ENCODE measurements around the gene ZIC5.

- no peak for TF ChIP-seq RAD51 (IDR thresholded peaks at IDR 0.05; ENCODE audit: borderline replicate concordance)
- TF ChIP-seq ZNF138 (CRISPR knock-in tag; IDR thresholded peaks at IDR 0.05; ENCODE audit: low read depth), result no peak
- TF ChIP-seq USF2 (IDR thresholded peaks at IDR 0.05; ENCODE audit: low read depth, low read length), result no peak
- no peak for TF ChIP-seq USF2 (CRISPR knock-in tag; IDR thresholded peaks at IDR 0.05; ENCODE audit: borderline replicate concordance)
- TF ChIP-seq MAX (IDR thresholded peaks at IDR 0.05), result no peak
- no peak for TF ChIP-seq RORA (CRISPR knock-in tag; IDR thresholded peaks at IDR 0.05)
- no peak for TF ChIP-seq MAZ (IDR thresholded peaks at IDR 0.05; ENCODE audit: borderline replicate concordance, low read depth, low read length)
- no peak for TF ChIP-seq MAZ (CRISPR knock-in tag; IDR thresholded peaks at IDR 0.05; ENCODE audit: low read depth)
- no peak for TF ChIP-seq ZNF543 (CRISPR knock-in tag; IDR thresholded peaks at IDR 0.05)
- no peak for TF ChIP-seq ZNF547 (CRISPR knock-in tag; IDR thresholded peaks at IDR 0.05)
- TF ChIP-seq ZNF446 (CRISPR knock-in tag; IDR thresholded peaks at IDR 0.05), result no peak
- no peak for TF ChIP-seq CTCF (CRISPR knock-in tag; IDR thresholded peaks at IDR 0.05)
- TF ChIP-seq ZNF615 (CRISPR knock-in tag; IDR thresholded peaks at IDR 0.05; ENCODE audit: borderline replicate concordance), result no peak
- TF ChIP-seq ZNF768 (CRISPR knock-in tag; IDR thresholded peaks at IDR 0.05), result no peak
- TF ChIP-seq TFE3 (CRISPR knock-in tag; IDR thresholded peaks at IDR 0.05), result no peak
- TF ChIP-seq ZNF607 (CRISPR knock-in tag; IDR thresholded peaks at IDR 0.05; ENCODE audit: borderline replicate concordance), result no peak
Observed at GRCh38 chr13:99991828-99992775, 20.5 kb upstream of the ZIC5 start.
